Stimulated activated CD8-positive, alpha-beta memory T cell treated with anti-CD3 and anti-CD28 coated beads, Interleukin-7, amount 100 ng/mL, for 48 hours (primary cell): ENCODE data around the gene GBF1.
"Not testable (repeated sequence)": the region's sequence is repeated elsewhere in the genome, so short reads cannot be mapped to it uniquely, and the experiment has no call there.

ENCODE experiments used
- DNase-seq, 2 donors: peaks; one replicate each; pipeline ENCODE4 v3.0.0-alpha.2; 2020; ENCODE audit warnings: low read depth in 1 of 2; ENCODE audit errors: extremely low read depth in 1 of 2

GBF1 gene

DNA sequence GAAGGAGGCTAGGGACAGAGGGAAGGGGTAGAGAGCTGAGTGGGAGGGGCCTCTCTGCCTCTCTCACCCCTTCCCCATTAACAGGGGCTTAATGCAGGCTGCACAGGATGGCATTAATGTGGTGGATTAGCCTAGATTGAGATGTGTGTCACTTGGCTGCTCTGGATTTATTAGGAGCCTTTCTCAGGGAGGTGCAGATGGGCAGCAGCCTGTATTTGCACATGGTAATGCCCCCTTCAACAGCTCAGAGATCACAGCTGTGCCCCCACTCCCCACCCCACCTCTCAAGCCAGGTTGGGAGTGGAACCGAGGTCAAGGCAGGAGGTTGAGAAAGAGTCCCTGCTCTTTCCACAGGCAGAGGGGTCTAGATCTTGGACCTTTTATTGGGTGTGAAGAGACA, 11.3 kb upstream of the GBF1 start:
- no peak for DNase-seq

DNA sequence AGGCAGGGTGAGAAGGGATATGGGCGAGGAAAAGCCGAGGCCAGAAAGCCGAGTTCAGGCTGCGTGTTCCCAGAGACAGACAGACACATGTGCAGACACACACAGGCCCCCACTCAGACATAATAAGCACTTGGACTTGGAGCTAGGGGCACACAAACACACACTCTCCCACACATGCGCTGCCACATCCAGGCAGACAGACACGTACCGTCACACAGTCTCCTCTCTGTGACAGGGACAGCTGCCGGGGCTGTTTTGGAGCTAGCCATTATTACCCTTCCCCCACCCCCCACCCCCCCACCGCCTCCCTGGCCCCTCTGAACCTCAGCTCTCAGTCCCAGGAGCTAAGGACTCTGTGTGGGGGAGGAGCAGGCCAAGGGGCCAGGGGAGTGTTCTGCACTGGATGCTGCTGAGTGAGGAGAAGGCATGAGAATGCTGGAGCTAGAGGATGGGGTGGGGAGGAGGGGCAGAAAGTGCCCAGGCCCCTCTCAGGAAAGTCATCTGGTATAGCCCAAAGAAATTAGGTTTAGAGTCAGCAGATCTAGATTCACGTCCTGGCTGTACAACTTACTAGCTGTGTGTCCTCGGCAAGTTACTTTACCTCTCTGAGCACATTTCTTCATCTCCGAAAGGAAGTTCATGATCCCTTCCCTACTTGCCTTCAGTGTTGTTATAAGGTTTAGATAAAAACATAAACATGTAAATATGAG, 10.3 kb upstream of the GBF1 start:
- no peak for DNase-seq

DNA sequence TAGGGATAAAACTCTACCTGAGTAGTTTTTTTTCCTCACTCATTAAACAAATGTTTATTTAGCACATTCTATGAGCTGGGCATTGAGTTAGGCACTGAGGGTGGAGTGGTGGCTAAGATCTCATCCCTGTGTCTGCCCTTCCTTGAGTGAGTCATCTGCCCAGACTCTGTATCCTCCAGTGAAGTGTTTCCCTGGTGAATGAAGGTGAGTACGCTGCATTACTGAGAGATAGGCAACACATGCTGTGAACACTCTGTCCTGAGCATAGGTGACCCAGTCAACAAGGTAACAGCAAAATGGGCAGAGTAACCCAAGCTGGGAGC, 9.8 kb upstream of the GBF1 start:
- DNase-seq = no peak

DNA sequence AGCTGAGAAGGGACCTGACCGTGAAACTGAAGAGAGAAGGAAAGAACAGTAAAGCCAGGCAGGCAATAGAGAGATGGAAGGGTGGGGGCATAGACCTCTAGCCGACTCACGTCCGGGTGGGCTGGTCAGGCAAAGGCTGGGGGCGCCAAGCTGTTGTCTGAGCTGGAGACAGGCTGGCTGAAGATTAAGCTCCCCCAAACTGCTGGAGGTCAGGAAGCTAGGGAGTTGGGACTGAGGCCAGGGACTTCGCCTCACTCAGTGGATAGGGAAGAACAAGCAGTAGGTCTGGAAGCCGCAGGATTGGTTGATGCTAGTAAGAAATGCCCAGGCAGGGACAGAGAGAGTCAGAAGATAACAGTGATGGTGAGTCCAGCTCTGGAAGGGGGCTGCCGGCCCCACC, 9.3 kb upstream of the GBF1 start:
- no peak for DNase-seq

DNA sequence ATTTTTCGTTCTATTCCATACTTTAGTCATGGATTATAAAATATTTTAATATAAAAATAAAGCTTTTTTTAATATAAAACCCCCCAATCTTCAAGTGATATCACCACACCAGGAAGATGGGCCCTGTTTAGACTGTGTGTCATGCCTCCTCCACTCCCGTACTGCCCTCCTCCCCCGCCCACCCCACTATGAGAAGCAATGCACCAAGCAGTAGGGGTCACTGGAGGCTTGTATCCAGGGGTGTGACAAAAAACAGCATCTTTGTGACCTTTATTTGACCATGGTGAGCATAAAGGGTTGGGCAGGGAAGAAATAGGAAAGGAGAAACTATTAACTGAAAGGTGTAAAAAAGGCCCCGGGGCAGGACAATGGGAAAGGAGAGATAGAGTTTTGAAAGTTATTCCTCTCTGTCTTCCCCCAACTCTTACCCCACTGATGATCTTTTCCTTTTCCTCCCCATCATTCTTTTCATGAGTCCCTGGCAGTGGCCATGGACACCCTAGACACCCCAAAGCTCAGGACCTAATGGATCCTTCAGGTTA, 7.5 kb upstream of the GBF1 start:
- DNase-seq = no peak

DNA sequence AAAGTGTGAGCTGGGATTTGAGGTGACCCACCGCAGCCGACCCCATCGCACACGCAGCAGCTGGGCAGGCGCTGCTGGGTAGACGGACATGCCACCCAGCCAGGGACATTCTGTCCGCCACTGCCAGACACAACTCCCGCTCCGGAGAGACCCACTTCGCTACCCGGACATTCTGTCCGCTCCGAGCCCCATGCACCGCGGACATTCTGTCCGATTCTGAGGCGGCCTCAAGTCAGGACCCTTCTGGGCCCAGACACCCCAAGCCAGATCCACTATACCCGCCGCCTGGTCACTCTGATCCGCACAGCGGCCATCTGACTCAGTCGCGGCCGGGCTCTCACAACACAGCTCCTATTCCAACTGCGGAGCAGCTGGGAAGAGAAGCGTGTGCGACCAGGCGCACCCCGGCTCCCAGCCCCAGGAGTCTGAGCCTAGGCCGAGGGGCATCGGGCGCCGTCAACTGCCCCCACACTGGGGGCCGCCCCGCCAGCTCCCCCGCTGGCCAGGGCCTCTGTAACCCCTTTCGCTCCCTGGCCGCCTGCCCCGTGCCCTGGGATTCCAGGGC, 4.8 kb upstream of the GBF1 start:
- no peak for DNase-seq

DNA sequence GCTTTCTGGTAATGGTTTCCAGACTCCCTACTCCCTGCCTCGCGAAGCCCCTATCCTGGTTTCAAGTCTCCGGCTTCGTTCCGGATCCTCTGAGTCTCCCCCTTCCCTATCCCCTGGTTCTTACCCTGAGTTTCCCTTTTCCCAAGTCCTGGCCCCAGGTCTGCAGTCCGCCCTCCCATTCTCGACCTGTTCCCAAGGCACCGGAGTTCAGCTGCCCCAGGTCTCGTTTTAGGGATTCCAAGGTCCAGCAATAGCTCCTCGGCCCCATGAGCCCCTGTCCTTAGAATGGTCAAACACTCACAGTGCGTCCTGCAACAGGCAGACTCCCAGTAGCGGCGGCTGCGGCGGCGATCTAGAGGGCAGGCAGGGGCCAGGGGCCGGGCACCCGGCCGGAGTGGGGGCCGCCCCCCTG, 4.3 kb upstream of the GBF1 start:
- DNase-seq = no peak

DNA sequence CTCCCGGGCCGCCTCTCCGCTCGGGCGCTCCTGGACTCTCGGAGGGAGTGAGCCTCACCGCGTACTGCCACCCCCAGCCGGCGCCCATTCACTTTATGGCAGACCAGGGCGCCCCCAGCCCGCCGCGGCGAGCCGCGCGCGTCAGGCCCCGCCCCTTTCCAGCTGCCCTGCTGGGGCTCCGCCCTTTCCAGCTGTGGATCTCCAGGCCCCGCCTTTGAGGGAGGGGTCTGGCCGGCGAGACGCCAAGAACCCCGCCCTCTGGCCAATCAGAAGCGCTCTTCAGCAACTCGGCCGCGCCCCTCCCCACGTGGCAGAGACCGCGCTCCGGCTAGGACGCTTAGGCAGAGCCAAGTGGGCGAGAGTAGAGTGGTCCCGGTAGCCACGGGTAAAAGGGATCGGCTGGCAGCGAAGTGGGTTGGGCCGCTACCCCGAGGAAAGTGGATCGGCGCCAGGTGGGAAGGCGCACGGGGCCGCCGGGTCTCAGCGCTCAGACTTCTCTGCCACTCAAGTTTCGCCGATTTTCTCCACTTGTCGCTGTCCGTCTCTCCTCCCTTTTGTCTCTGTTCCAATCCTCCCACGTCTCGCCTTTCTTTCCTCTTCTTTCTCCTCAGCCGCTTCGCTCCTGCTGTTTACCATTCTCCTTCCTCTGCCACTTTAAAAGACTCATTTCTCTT, 3.8 kb upstream of the GBF1 start, which contains the start of gene PITX3:
Gene PITX3, minus strand, starts transcription at position 69 of the 674 bp plus-strand sequence. CDS start 9,432 bp downstream, outside the sequence.
- DNase-seq = peak; percentile 77 to 85

DNA sequence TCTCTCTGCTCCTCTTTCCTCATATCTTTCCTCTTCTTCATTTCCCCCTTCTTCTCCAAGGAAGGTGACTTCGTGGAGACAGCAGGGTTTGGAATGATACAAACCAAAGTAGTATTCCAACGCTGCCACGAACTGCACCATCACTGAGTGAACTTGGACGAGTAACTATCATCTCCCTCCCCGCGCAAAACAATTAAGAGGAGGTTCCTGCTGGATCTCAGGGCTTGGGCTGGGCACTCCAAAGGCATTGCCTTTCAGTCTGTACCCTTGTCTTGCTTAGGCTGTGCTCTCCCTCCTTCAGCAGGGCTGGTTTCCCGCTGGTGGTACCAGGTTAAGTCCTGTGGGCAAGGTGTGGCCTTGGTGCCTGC, 3.2 kb upstream of the GBF1 start:
- no peak for DNase-seq

DNA sequence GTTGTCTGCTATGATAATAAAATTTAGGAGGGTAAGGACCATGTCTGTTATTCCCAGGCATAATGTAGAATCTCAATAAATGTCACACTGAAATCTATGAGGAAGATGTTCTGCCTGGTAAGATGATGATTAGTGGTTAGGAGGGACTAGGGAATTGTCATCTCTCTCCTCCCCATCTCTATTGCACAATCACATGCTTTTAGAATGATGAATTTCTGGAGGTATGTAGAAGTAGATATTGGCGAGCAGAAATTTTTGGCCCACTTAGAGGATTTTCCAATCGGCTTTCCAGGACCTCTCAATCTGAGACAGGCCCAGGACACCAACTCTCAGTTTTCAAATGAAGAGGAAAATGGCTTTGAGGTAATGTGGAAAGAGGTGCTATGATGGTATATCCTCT, 2.0 kb upstream of the GBF1 start:
- DNase-seq = no peak

DNA sequence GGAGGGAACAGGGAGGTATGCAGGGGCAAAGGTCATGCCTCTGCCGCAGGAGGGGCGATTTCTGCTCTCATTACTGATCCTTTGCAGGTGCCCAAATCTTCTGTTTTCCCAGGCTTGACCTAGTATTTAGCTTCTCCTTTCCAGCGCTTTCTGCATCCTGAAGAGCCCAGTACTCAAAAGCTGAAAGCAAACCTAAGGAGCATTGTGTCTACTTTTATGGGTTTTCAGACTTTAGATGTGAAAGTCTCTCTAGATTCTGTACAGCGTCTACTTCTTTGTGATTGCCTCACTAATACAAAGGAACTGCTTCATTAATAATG, 560 bp downstream of the GBF1 start:
- DNase-seq = no peak

DNA sequence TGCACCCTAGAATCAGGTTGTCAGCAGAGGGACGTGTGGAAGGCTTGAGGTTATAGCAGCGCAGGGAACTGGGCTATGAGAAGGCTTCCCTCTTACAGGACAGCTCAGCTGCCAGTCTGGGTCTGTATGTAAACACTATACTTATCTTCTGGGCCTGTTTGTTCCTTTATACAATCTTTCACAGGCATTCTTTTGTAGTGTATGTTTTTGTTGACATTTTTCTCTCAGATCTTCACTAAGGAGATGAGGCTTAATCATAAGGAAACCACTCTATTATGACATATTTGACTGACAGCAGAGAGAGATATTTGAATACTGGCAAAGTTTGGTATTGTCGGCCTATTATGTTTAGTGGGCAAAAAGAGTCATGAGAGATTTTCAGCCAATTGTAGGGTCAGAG, 929 bp downstream of the GBF1 start:
- no peak for DNase-seq

DNA sequence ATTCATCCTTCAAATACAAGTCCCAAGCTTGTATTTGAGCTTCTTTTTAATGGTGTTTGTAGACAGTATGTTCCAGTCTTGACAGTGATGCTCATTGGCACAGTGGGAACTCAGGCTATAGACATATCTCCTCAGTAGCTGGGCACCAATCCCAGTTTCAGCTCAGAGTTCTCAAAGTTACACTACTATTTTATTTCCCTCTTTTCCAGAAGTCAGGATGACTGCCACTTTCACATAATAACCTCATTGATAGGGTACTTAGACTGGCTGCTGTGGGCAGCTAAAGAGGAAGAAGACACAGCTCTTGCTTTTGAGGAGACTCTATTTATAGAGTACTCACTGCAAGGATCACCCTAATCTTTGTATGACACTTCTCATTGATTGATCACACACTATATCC, 2.4 kb downstream of the GBF1 start:
- DNase-seq = no peak

DNA sequence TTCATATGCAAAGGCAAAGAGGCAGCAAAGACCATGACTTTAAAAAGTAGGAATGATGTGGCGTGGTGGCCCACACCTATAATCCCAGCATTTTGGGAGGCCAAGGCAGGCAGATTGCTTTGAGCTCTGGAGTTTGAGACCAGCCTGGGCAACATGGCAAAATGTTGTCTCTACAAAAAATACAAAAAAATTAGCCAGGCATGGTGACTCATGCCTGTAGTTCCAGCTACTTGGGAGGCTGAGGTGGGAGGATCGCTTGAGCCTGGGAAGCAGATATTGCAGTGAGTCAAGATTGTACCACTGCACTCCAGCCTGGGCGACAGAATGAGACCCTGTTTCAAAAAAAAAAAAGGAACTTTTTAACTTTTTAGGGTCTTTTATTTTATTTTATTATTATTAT, 7.2 kb downstream of the GBF1 start:
- not testable (repeated sequence) for DNase-seq

DNA sequence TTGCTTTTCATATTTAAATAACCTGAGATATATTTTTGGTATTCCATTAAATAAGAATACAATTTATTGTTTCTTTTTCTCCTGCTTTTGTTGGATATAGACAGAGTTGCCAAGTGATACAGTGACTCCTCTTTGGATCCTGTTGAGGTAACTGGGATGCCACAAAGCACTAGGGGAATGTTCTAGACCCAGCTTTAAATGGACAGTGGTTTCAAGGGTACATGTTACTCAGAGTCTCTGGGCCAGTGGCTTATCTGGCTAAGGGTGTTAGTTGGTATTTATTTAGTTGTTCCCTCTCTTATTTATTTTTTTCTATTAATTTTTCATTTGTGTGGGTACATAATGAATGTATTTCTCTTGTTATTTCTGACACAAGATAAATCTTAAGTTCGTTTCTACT, 9.1 kb downstream of the GBF1 start:
- no peak for DNase-seq

DNA sequence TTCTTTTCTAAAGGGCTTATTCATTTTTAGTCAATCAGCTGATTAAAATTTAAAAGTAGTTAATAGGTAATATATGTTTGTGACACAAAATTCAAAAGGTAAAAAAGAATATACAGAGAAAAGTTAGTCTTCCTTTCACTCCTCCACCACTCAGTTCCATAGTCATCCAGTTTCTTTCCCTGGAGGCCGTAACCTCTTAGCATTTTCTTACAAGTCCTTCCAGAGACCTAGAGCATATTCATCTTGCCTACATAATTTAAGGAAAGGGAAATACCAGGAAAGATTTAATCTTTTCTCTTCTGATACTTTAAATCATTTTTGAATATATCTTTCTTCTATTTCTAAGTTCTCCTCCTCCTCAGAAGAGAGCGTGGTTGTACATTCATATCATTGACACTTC, 10.1 kb downstream of the GBF1 start:
- DNase-seq = no peak

DNA sequence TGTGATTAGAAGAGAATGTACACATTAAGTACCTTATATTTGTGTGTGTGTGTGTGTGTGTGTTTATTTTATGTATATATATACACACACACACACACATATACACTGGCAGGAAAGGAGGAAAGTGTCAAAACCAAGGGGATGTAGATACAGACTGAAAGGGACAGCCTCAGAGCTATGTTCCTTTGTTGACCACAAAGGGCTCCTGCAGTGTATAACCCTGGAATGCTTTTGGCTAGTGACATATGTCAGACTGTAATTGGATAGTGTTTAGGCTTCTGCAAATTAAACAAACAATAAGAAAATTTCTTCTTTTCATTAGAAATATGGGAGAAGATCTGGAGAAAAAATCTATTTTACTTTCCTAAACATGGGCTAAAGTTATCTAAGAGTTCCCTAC, 15.9 kb downstream of the GBF1 start:
- no peak for DNase-seq

DNA sequence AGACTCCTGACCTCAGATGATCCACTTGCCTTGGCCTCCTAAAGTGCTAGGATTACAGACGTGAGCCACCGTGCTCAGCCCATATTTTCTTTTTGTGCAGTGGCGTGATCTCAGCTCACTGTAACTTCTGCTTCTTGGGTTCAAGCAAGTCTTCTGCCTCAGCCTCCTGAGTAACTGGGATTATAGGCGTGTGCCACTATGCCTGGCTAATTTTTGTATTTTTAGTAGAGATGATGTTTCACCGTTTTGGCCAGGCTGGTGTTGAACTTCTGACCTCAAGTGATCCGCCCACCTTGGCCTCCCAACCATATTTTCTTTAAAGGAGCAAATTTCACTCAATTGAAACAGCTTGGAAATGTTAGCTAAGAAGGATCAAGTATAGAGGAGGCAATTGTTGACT, 16.5 kb downstream of the GBF1 start:
- no peak for DNase-seq

DNA sequence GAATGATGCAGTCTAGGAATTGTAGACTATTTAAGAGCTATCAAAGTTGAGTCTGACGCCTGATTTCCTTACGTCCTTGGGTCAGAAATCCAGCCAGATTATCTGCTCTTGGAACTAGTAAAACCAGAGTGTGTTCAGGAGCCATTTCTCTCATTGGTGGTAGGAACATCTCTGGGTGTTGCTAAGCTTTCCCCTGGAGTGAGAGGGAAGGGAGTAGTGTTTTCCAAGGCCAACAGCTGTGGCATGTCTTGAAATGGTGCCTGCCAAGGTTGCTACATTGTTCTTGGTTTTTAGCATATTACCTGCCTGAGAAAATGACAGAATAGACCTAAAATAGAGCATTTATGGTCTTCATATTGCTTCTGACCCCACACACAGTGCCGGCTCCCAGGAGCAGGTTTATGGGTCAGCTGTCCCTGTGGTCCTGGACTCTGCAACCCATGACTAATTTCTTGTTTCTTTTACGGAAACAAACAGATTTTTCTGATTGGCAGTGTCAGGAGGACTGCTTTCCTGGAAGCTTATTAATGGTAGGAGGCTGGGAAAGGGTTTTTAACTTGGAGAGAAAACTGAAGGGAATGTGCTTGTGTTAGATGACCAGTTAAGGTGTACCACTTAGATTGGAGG, 17.5 kb downstream of the GBF1 start:
- DNase-seq = no peak

DNA sequence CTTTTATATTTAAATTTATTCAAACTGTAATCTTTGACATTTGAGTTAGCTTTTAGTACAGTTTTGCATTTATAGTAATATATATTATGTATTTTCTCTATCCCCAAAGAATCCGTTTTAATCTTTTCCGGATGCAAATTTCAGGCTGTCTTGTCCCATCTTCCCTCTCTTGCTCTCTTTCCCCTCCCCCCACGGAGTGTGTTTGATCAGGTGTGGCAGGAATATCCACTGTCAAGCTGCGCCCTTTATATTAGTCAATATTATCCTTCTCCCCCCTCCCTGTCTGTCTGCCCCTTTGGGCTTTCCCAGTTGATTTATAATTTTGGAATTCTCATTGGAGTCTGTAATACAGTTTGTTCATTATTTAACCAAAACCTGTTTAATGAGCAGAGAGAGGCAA, 19.0 kb downstream of the GBF1 start:
- DNase-seq = no peak

DNA sequence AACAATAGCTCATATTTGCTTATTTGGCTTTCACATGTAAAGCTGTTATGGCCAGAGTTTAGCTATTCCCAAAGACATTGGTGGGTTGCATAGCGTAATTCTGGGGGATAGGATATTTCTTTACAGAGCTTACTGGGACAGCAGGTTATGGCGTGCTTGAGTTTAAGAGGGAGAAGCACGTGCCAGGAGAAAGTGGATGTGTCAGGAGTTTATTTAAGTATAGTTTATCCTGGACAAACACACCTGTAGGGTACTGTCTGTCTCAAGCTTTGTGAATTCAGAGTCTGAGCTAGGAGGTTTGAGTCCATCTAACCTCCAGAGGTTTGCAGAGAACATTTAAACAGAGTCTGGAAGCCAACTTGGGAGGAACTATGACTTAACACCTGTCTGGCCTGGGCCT, 21.3 kb downstream of the GBF1 start:
- no peak for DNase-seq

DNA sequence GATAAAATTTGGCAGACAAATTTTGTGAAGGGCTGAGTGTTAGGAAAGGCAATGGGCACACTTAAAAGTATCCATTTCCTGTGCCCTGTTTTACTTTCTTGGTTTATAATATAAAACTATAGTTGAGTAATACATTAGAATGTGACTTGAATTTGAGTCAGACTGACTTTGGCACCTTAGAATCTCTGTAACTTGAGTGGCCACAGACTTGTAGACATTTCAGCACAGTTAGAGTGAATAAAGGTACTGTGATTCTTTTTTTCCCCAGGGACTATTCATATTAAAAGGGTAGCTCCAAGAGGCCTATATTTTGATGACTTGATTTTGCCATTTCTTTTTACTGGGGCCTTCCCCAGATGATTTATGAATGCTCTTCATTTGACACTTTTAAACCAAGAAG, 22.4 kb downstream of the GBF1 start:
- no peak for DNase-seq
